ENCODE measurements around the gene HERPUD2.

DNA sequence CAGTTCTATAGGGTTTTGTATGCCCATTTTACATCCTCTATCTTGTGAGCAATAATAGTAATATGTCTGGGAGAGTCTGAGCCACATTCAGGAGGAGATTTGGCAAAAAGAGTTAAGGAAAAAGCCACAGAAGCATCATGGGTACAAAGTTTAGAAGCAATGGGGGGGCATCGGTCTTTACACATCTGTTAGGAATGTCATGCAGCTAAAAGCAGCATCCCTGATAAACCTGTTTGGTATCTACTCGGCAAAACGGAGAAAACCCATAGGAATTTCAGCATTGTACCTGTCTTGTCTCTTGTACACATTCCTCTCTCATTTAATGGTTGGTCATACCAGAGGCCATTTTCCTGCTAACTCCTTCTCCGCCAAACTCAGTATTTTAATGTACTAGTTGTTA lies 12.5 kb upstream of the HERPUD2 start:
- TF ChIP-seq L3MBTL2 (conservative IDR thresholded peaks at IDR 0.05) (no peak), TARDBP (IDR thresholded peaks at IDR 0.05) (no peak), LEF1 (IDR thresholded peaks at IDR 0.05; ENCODE audit: borderline replicate concordance) (no peak), SUZ12 (IDR thresholded peaks at IDR 0.05) (no peak), ELF4 (IDR thresholded peaks at IDR 0.05) (no peak), SP1 (IDR thresholded peaks at IDR 0.05) (no peak), CTBP1 (IDR thresholded peaks at IDR 0.05; ENCODE audit: borderline replicate concordance) (no peak), ARNT (IDR thresholded peaks at IDR 0.05) (no peak), FOXA1 (IDR thresholded peaks at IDR 0.05) (no peak)
- TF ChIP-seq, protein P1, sequence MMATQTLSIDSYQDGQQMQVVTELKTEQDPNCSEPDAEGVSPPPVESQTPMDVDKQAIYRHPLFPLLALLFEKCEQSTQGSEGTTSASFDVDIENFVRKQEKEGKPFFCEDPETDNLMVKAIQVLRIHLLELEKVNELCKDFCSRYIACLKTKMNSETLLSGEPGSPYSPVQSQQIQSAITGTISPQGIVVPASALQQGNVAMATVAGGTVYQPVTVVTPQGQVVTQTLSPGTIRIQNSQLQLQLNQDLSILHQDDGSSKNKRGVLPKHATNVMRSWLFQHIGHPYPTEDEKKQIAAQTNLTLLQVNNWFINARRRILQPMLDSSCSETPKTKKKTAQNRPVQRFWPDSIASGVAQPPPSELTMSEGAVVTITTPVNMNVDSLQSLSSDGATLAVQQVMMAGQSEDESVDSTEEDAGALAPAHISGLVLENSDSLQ (IDR thresholded peaks at IDR 0.05): no peak

Measured in HEK293T (cell line).